HepG2 (cell line): ENCODE measurements around the gene TMEM107. TPM values are rescaled to one million over a fixed set of nuclear protein-coding genes. Genes with fewer than 3 reads are reported as not detected.

Source experiments
- ARNT2 ChIP-seq: sonication (generic); formaldehyde crosslinking; IDR thresholded peaks from 2 replicates; pipeline ENCODE4 v1.8.0; 2022; ENCODE audit warnings: mild to moderate bottlenecking, low read depth, missing genetic modification reagents, moderate library complexity
- BRCA1 ChIP-seq: sonication (generic); formaldehyde crosslinking; IDR thresholded peaks from 2 replicates; pipeline ENCODE4 v1.4.0; 2020; ENCODE audit warnings: missing genetic modification reagents
- CAMTA2 ChIP-seq: sonication (generic); formaldehyde crosslinking; IDR thresholded peaks from 2 replicates; pipeline ENCODE4 v1.4.0; 2020; ENCODE audit warnings: mild to moderate bottlenecking, missing genetic modification reagents, borderline replicate concordance
- CERS6 ChIP-seq: sonication (generic); formaldehyde crosslinking; IDR thresholded peaks from 2 replicates; pipeline ENCODE4 v1.5.0; 2020; ENCODE audit warnings: missing genetic modification reagents
- CREB1 ChIP-seq, 2 experiments: fragments of 450-650 bp in 1 of 2; IDR thresholded peaks; 2 replicates each; pipeline ENCODE4 v1.6.1; 2016 to 2017; ENCODE audit warnings: control low read depth in 1 of 2, mild to moderate bottlenecking in 1 of 2, missing compliant biosample characterization in 1 of 2, missing genetic modification characterization in 1 of 2
- HDAC6 ChIP-seq: fragments of 200-600 bp; sonication (generic); IDR thresholded peaks from 2 replicates; pipeline ENCODE4 v1.7.0; 2017; ENCODE audit warnings: mild to moderate bottlenecking, antibody characterized with exemption, low read length, low read depth
- HNRNPUL1 ChIP-seq: fragments of 200-400 bp; formaldehyde crosslinking; IDR thresholded peaks from 2 replicates; pipeline ENCODE4 v1.6.1; 2017; ENCODE audit warnings: low read depth, mild to moderate bottlenecking, low read length, moderate library complexity
- HOXA5 ChIP-seq: sonication (generic); formaldehyde crosslinking; IDR thresholded peaks from 2 replicates; pipeline ENCODE4 v1.4.0; 2020; ENCODE audit warnings: missing genetic modification reagents
- HOXA7 ChIP-seq: sonication (generic); formaldehyde crosslinking; IDR thresholded peaks from 2 replicates; pipeline ENCODE4 v1.8.1; 2022; ENCODE audit warnings: mild to moderate bottlenecking, missing genetic modification reagents, moderate library complexity
- JUN ChIP-seq: sonication (generic); formaldehyde crosslinking; IDR thresholded peaks from 2 replicates; pipeline ENCODE4 v1.4.0; 2020; ENCODE audit warnings: mild to moderate bottlenecking, missing genetic modification reagents
- MATR3 ChIP-seq: sonication (generic); formaldehyde crosslinking; IDR thresholded peaks from 2 replicates; pipeline ENCODE4 v1.4.0; 2020; ENCODE audit warnings: missing genetic modification reagents
- MBNL3 ChIP-seq: fragments of 250-450 bp; sonication (Bioruptor Pico); conservative IDR thresholded peaks from 2 replicates; pipeline ENCODE4 v1.8.0; 2022; ENCODE audit warnings: mild to moderate bottlenecking, inconsistent platforms
- PAX8 ChIP-seq: sonication (generic); formaldehyde crosslinking; IDR thresholded peaks from 2 replicates; pipeline ENCODE4 v1.8.0; 2022; ENCODE audit warnings: mild to moderate bottlenecking, missing genetic modification reagents, borderline replicate concordance
- RBM39 ChIP-seq: fragments of 200-400 bp; formaldehyde crosslinking; IDR thresholded peaks from one replicate; pipeline ENCODE4 v1.6.1; 2018; ENCODE audit warnings: antibody characterized with exemption, mild to moderate bottlenecking, low read depth, low read length; ENCODE audit not compliant: poor library complexity, severe bottlenecking
- SIN3A ChIP-seq: IDR thresholded peaks from 2 replicates; pipeline ENCODE4 v1.6.1; 2011; ENCODE audit warnings: low read depth, mild to moderate bottlenecking, control low read depth, low read length, borderline replicate concordance
- SNAPC2 ChIP-seq: sonication (generic); formaldehyde crosslinking; IDR thresholded peaks from 2 replicates; pipeline ENCODE4 v1.8.1; 2022; ENCODE audit warnings: mild to moderate bottlenecking, missing genetic modification reagents
- TFE3 ChIP-seq: IDR thresholded peaks from 2 replicates; pipeline ENCODE4 v1.6.1; 2016
- ZBTB33 ChIP-seq: sonication (generic); formaldehyde crosslinking; IDR thresholded peaks from 2 replicates; pipeline ENCODE4 v1.4.0; 2020; ENCODE audit warnings: missing genetic modification reagents
- ZFP90 ChIP-seq: sonication (generic); formaldehyde crosslinking; IDR thresholded peaks from 2 replicates; pipeline ENCODE4 v1.8.0; 2022; ENCODE audit warnings: missing genetic modification reagents, mild to moderate bottlenecking, inconsistent platforms, borderline replicate concordance
- ZNF121 ChIP-seq: sonication (generic); formaldehyde crosslinking; IDR thresholded peaks from 2 replicates; pipeline ENCODE4 v1.5.0; 2020; ENCODE audit warnings: mild to moderate bottlenecking, missing genetic modification reagents
- ZNF136 ChIP-seq: sonication (generic); formaldehyde crosslinking; IDR thresholded peaks from 2 replicates; pipeline ENCODE4 v1.8.1; 2022; ENCODE audit warnings: low read depth, mild to moderate bottlenecking, moderate library complexity, missing genetic modification reagents
- ZNF138 ChIP-seq: sonication (generic); formaldehyde crosslinking; IDR thresholded peaks from 2 replicates; pipeline ENCODE4 v1.5.0; 2020; ENCODE audit warnings: mild to moderate bottlenecking, low read depth, missing genetic modification reagents
- ZNF230 ChIP-seq: sonication (generic); formaldehyde crosslinking; IDR thresholded peaks from 2 replicates; pipeline ENCODE4 v1.4.0; 2020; ENCODE audit warnings: mild to moderate bottlenecking, missing genetic modification reagents
- ZNF550 ChIP-seq: sonication (generic); formaldehyde crosslinking; IDR thresholded peaks from 2 replicates; pipeline ENCODE4 v1.4.0; 2020; ENCODE audit warnings: mild to moderate bottlenecking, missing genetic modification reagents, borderline replicate concordance
- ZNF629 ChIP-seq: sonication (generic); formaldehyde crosslinking; conservative IDR thresholded peaks from 2 replicates; pipeline ENCODE4 v1.5.0; 2020; ENCODE audit warnings: missing genetic modification reagents
- ZNF878 ChIP-seq: sonication (generic); formaldehyde crosslinking; IDR thresholded peaks from 2 replicates; pipeline ENCODE4 v1.8.1; 2023; ENCODE audit warnings: mild to moderate bottlenecking, missing genetic modification reagents, moderate library complexity
- polyA plus RNA-seq, 8 experiments: library from polyadenylated mRNA; depleted of rRNA in 3 of 8; stranded (reverse) in 7 of 8; unstranded in 1 of 8; fragments of >200 nt; fragmentation: Illumina TruSeq in 4 of 8; extraction: Trizol in 4 of 8; gene quantifications; 2 replicates each; pipeline versions ENCODE4 v1.2.1 to v1.2.3, GENCODE V29; 2011 to 2016; ENCODE audit warnings: low read depth in 4 of 8, missing spikeins in 1 of 8, mixed read lengths in 1 of 8; ENCODE audit not compliant: insufficient read depth in 1 of 8
- total RNA-seq, 5 experiments: library from RNA; depleted of rRNA; stranded (reverse); fragments of >200 nt; fragmentation: Illumina TruSeq; extraction: Trizol; gene quantifications; 2 replicates each; pipeline ENCODE4 v1.2.3, GENCODE V29; 2016; ENCODE audit warnings: low read depth in 1 of 5

TMEM107 gene
- total and polyA plus RNA-seq, 2 of the 13 experiments (the other 11 are each of a cell fraction or from before 2014, with no cell fraction given): 7.2 to 15.3 TPM

GRCh38 chr17:8175795-8176196 lies 384 bp downstream of the TMEM107 start (continued):
- TF ChIP-seq TFE3 (CRISPR knock-in tag) (0 out of 2 replicates have a peak, but pooled peaks have one; percentile 6), BRCA1 (CRISPR knock-in tag) (no peak), HNRNPUL1 (no peak), ZFP90 (CRISPR knock-in tag) (no peak), ZNF136 (no peak), PAX8 (0 out of 2 replicates have a peak, but pooled peaks have one; percentile 23), ZNF138 (CRISPR knock-in tag) (no peak), CAMTA2 (CRISPR knock-in tag) (no peak), HOXA5 (no peak), HOXA7 (CRISPR knock-in tag) (no peak), ARNT2 (CRISPR knock-in tag) (0 out of 2 replicates have a peak, but pooled peaks have one; percentile 6), MBNL3 (CRISPR knock-in tag) (no peak), MATR3 (CRISPR knock-in tag) (no peak), ZNF629 (CRISPR knock-in tag) (no peak), SIN3A (peak; percentile 16; the same call in 1 of the 2 replicates), CERS6 (CRISPR knock-in tag) (no peak), ZNF121 (CRISPR knock-in tag) (no peak), ZNF230 (CRISPR knock-in tag) (no peak), SNAPC2 (CRISPR knock-in tag) (peak; percentile 20; the same call in 1 of the 2 replicates), ZNF550 (CRISPR knock-in tag) (no peak), RBM39 (no peak), ZNF878 (CRISPR knock-in tag) (no peak), HDAC6 (no peak), CREB1 (IDR thresholded peaks at IDR 0.05) (no peak), CREB1 (CRISPR knock-in tag; IDR thresholded peaks at IDR 0.05) (no peak), ZBTB33 (CRISPR knock-in tag) (no peak), JUN (no peak)
